Smooth muscle cell of the umbilical artery (primary cell): ENCODE results near the gene TTC7B. TPM values are rescaled to one million over a fixed set of nuclear protein-coding genes. Genes with fewer than 3 reads are reported as not detected.

Source experiments
- total RNA-seq: library from RNA; depleted of rRNA; stranded (reverse); fragments of >200 nt; gene quantifications from 2 replicates; pipeline ENCODE4 v1.2.3, GENCODE V29; 2014

Gene TTC7B, protein sequence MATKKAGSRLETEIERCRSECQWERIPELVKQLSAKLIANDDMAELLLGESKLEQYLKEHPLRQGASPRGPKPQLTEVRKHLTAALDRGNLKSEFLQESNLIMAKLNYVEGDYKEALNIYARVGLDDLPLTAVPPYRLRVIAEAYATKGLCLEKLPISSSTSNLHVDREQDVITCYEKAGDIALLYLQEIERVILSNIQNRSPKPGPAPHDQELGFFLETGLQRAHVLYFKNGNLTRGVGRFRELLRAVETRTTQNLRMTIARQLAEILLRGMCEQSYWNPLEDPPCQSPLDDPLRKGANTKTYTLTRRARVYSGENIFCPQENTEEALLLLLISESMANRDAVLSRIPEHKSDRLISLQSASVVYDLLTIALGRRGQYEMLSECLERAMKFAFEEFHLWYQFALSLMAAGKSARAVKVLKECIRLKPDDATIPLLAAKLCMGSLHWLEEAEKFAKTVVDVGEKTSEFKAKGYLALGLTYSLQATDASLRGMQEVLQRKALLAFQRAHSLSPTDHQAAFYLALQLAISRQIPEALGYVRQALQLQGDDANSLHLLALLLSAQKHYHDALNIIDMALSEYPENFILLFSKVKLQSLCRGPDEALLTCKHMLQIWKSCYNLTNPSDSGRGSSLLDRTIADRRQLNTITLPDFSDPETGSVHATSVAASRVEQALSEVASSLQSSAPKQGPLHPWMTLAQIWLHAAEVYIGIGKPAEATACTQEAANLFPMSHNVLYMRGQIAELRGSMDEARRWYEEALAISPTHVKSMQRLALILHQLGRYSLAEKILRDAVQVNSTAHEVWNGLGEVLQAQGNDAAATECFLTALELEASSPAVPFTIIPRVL
- 11.0 and 41.9 TPM in 2 replicates for total RNA-seq

DNA sequence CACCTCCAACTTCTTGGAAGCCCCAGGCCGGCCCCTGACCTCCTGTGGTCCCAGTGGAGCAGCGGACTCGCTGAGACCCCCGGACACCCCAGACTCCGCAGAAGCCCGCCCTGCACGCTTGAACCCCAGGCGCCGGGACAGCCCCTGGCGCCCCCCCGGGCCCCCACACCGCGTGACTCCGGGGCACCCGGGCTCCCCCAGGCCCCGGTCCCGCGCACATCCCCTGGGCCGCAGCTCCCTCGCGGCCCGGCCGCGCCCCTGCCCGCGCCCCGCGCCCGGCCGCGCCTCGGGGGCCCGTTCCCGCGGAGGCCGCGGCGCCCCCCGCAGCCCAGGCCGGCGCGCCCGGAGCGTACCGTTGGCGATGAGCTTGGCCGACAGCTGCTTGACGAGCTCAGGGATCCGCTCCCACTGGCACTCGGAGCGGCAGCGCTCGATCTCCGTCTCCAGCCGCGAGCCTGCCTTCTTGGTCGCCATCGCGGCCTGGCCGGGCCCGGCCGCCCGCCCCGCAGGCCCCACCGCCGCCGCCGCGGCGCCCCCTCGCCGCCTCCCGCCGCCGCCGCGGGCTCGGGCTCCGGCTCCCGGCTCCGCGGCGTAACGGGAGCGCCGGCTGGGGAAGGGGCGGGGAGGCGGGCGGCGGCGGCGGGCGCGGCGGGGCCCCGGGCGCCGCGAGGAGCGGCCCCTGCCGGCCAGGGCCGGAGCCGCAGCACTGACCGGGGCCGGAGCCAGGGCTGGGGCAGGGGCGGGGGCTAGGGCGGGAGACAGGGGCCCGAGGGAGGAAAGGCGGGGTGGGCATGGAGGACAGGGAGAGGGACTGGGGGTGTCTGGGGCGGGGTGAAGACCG, at the start of gene TTC7B:
Gene TTC7B (minus strand): TSS at position 609 of the 841 bp plus-strand sequence. CDS start 135 bp downstream, at position 474.

Other genes starting within 250 kb of the TTC7B start
- 0.30 and 0.46 TPM in 2 replicates for gene RPS6KA5, start 244.2 kb upstream of the TTC7B start, total RNA-seq